GM21723 (cell line): ENCODE measurements around the gene DCLK1.

Experiments
- ATAC-seq: cut with Tn5 transposase; IDR thresholded peaks from one replicate; pipeline ENCODE4 v1.9.1; 2021; ENCODE audit warnings: mild to moderate bottlenecking, moderate library complexity; ENCODE audit not compliant: unreplicated experiment

Gene DCLK1

DNA sequence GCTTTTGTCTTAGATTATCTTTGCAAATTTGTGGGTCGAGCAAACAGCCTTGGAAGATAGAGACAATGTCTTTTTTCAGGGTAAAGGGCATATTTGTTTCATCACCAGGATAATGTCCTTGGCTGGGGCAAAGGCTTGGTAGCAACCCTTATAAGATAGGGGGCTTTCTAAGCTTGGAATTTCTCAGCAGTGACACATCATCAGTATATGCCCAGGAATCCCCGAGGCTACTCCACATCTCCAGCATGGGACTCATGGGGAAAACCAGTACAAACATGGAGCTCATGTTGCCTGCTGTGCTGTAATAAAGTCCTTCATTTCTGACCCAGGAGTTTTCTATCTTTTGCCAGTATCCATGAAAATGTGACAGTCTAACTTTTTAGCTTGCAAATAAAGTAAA is 77.1 kb downstream of the DCLK1 start:
- ATAC-seq, result no peak

DNA sequence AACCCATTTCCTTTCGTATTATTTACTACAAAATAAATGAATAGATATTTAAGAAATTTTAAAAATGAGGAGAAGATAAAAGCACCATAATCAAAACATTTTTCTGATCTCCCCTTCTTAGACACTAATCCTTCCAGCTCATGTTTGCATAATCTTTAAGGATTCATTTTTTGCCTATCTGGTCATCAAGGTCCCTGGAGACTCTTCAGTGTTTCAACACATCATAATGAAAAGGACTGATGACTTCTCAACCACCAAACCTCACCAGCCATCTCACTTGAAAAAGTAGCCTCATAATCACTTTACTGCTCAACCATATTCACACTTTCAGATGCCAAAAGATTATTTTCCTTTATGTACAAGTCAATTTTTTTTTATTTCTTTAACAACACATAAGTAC is 80.1 kb downstream of the DCLK1 start:
- no peak for ATAC-seq

DNA sequence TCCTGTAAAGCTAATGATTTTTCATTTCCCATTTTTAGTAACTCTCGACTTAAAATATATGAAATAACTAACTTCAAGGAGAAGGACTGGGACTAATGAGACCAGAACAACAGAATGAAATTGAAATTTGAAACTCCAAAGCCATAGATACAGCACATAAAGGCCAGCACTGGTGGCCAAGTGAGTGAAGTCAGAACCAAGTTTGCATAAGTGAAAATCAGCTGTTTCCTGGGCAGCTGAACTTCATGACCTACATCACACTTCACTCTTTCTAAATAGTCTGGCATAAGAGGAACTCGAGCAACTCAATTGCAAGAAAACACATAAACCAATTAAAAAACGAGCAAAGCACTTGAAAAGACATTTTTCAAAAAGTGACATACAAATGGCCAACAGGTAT is 84.5 kb downstream of the DCLK1 start:
- no peak for ATAC-seq

DNA sequence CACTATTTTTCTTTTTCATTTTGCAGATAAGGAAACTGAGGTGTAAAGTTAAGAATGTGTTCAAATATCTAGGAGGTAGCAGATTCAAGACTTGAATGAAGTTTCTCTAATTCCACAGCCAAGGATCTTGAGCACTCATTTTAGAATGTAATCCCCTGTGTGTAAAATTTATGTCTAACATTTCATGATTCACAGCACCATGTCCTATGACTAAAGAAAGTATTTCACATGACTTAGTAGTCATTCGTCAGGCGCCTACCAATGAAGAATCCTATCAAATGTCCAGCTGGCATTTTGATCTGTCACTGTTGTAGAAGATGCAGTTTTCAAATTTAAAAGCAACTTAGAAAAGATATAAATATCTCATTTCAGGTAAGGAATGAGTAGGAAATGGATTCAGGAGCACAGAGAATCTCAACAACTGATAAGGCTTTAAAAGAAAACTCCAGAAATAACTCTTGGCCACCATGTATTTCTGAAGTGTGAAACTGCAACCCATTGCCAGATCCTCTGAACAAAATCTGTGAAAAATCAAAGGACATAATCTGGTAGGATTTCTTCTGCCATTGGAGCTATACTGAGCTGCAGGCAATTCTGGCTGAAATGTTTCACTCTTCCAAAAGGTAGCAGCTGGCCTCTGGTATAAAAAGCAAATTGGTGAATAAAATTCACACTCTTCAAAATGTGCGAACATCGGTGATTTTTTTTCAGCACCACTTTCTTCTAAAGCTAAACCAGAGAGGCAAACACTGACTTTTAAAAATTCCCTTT is 92.2 kb downstream of the DCLK1 start:
- no peak for ATAC-seq

DNA sequence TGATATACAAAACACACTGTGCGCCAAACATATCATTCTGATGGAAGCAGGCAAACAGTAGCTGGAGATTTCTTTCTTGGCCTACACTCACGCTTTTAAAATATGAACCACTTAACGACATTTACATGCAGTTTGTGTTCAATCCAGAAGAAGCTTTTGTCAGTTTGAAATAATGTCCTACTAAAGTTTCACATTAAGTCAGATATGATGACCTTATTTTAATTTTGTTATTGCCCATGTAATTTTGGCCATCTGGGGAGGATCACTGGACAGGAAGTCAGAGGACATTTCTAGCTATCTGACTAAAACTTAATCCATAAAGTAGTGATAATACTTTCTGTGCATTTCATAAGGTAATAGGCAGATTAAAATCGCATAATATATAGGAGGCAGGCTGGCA is 98.1 kb downstream of the DCLK1 start:
- ATAC-seq, result no peak

DNA sequence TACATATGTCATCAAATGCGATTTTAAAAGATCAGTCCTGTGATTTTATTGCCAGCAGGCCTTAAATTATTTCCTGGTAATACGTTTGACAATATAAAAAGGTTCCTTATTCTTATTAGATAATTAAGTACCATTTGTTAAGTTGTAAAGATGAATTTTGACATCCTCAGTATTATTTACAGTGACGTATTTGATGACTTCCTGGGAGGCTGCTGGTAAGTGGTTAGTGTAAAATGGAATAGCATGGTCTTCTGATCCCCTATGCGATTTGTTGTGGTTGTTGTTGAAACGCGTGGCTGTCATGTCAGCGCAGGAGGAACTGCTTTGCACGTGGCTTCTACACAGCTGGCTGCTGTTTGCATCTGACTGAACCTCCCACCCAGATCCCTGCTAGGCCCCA is 99.7 kb downstream of the DCLK1 start:
- ATAC-seq, result no peak

DNA sequence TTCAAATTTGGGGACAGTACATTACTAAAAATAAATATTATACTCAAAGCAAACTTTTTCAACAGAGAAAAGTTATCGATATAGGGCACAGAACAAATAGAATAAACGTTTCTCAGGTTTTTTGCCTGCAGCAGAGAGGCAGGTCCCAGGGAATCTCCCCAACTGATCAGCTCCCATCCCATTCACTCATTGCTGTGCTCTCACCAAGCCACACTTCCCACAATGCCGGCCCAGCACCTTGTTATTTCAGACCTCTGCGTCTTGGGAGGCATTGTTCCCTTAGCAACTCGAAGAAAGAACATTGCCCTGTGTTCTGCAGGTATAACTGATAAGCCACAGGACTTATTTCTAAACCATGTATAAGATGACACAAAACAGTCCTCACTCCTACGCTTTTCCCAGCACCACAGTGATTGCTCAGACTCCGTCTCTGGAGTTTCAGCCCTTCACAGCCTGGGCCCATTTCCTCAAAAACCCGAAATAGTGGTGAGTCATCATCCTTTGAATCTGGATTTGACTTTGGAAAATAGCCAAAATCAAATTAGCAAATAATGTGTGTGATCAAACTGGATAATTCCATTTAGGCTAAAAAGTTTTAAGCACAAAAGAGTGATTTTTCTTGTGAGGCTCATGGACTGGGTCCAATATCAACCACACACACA is 100.4 kb downstream of the DCLK1 start:
- ATAC-seq, result no peak

DNA sequence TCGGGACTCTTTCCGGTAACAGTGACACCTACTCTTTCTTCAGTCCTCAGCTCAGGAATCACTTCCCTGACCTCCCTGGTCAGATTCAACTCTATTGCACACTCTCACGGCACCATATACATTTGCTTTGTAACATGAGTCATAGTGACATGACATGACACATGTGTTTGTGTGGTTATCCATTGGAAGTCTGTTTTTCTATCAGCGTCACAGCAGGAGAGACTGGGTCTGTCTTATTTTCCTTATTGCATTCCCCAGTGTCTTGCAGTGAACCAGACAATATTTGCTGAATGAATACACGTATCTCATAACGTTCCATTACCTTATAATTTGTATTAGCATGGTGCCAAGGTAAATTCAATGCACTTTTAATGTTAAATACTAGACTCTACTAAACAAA is 102.0 kb downstream of the DCLK1 start:
- no peak for ATAC-seq

DNA sequence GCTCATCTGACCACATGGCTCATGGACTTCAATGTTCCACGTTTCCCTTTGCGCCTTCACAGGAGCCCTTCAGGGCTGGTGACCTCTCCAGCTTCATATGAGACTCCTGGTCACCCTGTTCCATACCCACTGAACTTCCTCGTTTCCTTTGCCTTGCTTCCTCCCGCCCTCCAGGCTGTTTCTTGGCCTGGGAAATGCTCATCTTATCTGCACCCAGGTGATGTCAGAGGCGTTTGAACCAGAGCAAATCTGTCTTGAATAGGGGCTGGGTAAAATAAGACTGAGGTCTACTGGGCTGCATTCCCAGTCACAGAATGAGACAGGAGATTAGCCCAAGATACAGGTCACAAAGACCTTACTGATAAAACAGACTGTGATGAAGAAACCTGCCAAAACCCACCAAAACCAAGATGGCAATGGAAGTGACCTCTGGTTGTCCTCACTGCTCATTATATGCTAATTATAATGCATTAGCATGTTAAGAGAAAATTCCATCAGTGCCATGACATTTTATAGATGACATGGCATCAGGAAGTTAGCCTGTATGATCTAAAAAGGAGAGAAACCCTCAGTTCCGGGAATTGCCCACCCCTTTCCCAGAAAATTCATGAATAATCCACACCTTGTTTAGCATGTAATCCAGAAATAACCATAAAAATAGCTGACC is 102.7 kb downstream of the DCLK1 start:
- ATAC-seq, result no peak

DNA sequence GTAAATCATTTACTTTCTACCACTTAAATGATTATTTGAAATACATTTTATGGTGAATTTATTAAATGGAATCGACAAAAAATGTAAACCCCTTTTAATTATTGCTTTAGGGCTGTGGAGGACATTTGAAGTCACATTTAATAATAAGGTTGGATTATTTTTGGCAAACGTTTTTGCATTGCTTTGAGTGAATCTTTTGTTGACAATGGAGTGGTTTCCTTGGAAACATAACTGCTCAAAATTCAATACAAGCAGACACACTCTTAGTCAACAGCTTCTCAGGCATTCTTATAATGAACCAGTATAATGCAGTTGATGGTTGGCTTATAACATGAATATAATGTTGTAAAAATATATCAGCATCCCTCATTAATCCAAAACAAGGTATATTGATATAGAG is 104.7 kb downstream of the DCLK1 start:
- ATAC-seq, result no peak

DNA sequence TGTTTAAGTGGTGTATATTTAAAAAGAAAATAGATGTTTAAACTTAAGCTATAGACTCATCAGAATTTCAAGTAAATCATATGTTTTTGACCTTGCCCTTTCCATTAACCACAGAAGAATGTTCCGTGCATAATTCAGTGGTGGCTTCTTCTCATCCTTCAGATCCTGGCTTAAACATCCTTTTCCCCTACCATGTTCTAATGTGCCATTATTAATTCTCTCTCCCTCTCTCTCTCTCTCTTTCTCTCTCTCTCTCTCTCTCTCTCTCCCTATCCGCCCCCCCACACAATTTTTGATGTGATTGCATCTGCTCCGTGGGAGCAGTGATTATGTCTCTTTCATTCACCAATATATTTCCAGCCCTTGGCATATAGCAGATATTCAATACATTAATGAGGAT is 116.4 kb downstream of the DCLK1 start:
- ATAC-seq, result no peak

DNA sequence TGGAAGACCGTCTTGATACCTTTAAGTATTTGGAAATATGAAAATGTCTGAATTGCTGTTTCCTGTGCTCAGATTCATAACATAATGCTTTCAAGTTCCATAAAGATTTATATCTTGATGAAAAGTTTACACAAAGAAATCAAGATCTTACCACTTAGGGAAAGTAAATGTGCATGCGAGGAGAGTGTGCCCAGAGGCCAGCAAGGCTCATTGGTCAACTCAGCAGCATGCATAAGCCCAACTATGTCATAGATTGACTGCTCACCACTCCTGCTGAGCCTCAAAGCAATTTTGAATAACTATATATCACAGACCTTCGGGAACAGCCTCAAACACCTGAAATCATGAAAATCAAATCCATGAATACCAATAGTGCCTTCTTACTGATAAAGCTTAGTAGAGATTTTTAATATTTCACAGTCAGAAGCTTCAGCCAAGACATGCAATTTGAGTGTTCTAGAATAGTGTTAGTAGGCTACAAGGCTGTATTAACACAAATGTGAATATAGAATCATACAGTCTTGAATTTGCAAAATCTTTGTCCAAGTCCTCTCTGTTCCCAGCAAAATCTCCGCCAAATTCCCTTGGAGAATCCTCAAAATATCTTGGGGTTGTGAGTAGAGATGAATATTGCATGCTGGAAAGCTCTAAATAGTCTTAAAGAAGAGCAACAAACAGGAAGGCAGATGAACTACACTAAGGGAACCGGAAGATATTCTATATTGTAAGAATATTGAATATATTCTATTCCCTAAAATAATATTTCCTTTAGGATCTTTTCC is 124.1 kb downstream of the DCLK1 start:
- ATAC-seq, result no peak

DNA sequence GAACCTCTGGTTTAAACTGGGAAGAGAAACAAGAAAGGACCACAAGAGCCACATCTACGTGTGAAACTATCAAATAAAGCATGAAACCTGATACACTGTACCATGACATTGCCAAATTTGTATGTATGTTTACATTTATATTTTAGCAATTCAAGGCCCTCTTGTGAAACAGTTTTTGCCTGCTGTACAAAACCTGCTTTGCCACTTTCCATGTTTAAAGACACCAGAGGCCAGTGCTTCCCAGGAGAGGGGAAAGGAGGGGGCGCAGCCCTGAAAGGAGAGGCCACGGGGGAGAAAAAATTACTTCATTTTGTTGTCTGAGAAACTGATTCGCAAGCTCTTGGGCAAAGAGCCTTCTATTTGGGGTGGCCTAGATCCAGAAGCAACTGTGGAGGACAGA is 124.8 kb downstream of the DCLK1 start:
- no peak for ATAC-seq

DNA sequence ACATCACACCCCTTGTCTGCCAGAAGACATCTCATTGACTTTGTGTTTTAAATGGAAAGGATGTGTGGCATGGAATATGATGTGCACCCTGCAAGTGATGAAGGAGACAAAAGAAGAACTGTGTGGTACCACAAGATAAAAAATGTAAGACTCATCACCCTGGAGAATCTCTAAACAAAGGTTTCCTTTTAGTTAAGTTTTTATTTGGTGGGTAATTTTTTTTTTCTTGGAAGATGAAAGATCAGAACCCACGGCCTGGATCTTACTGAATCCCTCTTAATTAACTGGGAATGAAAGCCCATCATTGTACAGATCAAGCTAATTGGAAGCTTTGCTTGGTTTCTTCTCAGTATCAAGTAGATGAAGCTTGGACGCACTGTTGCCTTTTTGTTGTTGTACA is 129.6 kb downstream of the DCLK1 start:
- no peak for ATAC-seq

DNA sequence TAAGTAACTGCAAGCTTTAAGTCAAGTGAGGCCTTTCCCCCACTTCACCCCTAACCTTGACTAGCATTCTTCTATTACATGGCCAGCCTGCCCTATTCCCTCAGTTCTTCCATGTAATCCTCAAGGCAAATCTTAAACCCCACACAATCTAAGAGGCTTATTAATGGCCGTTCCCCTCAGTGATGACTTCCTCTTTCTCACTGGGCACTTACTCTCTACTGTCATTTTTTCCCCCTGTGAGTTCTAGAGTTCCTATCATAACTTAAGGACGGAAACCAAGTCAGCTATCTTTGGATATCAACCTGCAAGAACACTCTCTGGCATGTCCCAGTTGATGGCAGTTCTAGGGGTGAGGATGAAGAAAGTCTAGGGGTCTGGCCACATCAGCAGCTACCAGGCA is 131.2 kb downstream of the DCLK1 start:
- no peak for ATAC-seq

DNA sequence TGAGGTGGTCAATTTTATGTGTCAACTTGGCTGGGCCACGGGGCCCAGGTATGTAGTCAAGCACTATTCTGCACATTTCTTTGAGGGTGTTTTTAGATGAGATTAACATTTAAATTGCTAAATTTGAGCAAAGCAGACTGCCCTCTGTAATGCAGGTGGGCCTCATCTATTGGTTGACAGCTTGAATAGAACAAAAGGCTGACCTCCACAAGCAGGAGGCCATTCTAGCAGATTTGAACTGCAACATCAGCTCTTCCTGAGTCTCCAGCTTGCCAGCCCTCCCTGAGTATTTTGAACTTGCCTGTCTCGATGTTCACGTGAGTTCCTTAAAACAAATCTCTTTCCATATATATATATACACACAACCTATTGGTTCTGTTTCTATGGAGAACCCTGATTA is 134.8 kb downstream of the DCLK1 start:
- ATAC-seq, result no peak

DNA sequence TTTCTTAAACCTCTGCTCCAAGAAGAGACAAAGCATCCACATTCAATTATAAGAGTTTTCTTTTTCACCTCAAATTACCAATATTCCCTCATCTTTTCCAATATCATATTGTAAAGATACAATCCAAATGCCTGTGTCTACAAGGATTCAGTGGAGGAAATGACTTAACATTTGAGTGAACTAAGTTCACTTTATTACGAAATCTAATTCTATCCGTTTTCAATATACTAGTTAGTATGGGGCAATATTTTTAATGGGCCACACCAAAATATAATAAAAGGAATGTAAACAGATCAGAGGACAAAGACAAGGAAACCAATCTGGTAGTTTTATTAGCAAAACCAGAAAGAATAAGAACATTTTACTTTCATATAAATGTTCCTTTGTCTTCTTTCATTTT is 136.0 kb downstream of the DCLK1 start:
- no peak for ATAC-seq

DNA sequence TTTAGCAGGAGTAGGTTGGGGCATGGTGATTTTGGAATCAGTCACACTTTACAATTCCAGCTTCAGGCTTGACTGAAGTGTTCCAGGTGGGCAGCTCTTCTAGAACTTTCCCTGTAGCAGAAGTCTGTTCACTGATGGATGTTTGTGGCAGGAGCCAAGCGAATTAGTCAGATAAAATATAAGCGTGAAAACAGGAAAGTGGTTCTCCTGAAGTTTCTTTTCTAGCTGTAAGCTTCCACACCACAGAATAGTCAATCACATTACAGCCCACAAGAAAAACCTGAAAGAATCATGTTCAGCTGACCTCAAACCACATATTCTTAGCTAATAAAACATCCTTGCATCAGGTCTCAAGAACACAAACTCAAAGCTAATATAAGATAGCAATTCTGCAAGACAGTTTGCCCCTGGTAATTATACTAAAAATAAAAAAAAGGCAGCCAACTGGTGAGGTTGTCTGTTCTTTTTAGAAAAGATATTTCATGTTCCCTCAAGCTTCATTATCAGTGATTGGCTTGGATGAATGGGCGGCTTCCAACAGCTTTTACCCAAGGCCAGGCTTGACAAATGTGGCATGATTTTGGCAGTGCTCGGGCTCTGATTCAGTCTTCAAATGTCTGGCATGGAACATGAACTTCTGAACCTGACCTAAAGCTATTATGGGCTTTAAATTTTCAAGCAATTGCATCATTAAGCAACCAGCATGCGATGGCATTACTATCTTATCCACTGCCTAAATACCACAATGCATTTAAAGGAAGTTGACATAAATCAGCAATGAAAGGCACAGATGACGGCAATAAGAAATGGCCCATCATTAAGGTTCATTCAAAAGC is 136.8 kb downstream of the DCLK1 start:
- no peak for ATAC-seq

DNA sequence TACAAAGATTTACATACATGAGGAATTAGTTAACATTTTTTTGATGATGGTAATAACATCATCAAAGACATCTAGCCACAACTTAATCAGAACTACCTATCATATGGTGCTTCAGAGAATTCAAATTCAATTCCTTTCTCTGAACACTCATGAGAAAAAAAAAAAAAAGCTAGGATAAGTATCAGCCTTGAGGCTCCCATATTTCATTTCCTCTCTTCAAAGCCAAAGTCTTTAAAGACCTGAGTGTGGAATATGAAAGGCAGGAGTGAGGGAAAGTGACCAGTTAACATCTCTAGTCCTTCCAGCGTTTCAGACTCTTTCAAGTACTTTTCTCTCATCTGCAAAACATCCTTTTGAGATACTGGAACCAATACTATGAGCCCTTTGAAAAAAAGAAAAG is 137.5 kb downstream of the DCLK1 start:
- no peak for ATAC-seq

DNA sequence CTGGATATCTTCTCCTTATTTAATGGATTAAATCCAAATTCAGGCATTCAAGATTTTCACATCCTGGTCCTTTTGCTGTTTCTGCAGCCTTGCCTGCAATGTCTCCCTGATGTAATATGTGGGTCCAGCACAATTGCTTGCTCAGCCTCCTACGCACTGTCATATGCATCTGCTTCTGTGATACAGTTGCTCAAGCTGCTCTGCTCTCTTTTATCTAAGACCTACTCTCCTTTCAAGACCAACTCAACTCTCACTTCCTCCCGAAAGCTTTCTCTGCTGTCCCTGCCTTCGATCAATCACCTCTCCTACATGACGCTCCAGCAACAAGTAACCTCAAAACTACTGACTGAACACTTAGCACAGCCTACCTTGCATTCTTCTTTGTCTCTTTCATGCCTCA is 138.2 kb downstream of the DCLK1 start:
- no peak for ATAC-seq

DNA sequence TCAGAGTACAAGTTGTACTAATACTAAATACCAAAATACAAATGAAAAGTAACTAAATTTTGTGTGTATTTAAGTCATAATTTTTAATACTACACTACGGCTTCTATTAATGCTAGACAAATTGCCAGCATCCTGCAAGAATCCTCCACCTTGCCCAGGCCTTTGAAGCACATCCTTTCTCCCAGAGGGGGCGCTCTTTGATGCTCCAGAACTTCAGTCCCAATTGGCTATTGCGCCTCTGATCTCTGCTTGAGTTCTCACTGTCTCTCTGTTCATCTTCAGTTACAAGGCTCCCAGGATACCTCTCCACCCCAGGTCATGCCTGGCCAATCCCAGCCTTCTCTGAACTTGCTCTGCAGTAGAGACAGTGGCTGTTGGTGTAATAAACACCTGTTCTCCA is 141.0 kb downstream of the DCLK1 start:
- ATAC-seq, result no peak
